Lung (tissue), 12 donors: ENCODE results near the gene ZNF302. TPM values are rescaled to one million over a fixed set of nuclear protein-coding genes. Genes with fewer than 3 reads are reported as not detected.
A peak's percentile ranks its signal among the peaks of the same experiment; 100 is the strongest.
"Not testable (repeated sequence)": the region's sequence is repeated elsewhere in the genome, so short reads cannot be mapped to it uniquely, and the experiment has no call there.

Experiments used
- ATAC-seq: fragments of 200-7000 bp; cut with Tn5 transposase; one replicate; pipeline ENCODE4 v1.9.1; 2020; ENCODE audit warnings: moderate number of reproducible peaks; ENCODE audit not compliant: insufficient read depth, low FRiP score
- DNase-seq, 3 donors: peaks; one replicate each; pipeline ENCODE4 v3.0.0-alpha.2; 2013 to 2017
- H3K27ac ChIP-seq, 2 donors: one replicate each; pipeline ENCODE4 v1.5.1; 2013; ENCODE audit warnings: mild to moderate bottlenecking in 2 of 2, moderate library complexity in 2 of 2, control low read depth in 1 of 2, inconsistent platforms in 1 of 2, low read depth in 1 of 2, low read length in 1 of 2
- H3K27me3 ChIP-seq, 3 donors: one replicate each; pipeline ENCODE4 v1.5.1; 2013; ENCODE audit warnings: low read length in 2 of 3; ENCODE audit not compliant: control insufficient read depth in 3 of 3, insufficient read depth in 3 of 3
- H3K36me3 ChIP-seq, 4 donors: one replicate each; pipeline ENCODE4 v1.5.1; 2013; ENCODE audit warnings: low read length in 4 of 4, mild to moderate bottlenecking in 1 of 4, moderate library complexity in 1 of 4; ENCODE audit not compliant: control insufficient read depth in 4 of 4, insufficient read depth in 4 of 4
- H3K4me1 ChIP-seq, 5 donors: one replicate each; pipeline ENCODE4 v1.5.1; 2013; ENCODE audit warnings: low read length in 5 of 5, mild to moderate bottlenecking in 2 of 5, moderate library complexity in 1 of 5; ENCODE audit not compliant: control insufficient read depth in 5 of 5, insufficient read depth in 5 of 5
- H3K4me3 ChIP-seq: one replicate; pipeline ENCODE4 v1.5.1; 2013; ENCODE audit warnings: mild to moderate bottlenecking, control low read depth, moderate library complexity
- H3K9ac ChIP-seq, 2 donors: one replicate each; pipeline ENCODE4 v1.5.1; 2013; ENCODE audit warnings: low read length in 2 of 2, control low read depth in 1 of 2; ENCODE audit not compliant: insufficient read depth in 1 of 2
- H3K9me3 ChIP-seq, 4 donors: one replicate each; pipeline ENCODE4 v1.5.1; 2013; ENCODE audit warnings: low read length in 3 of 4, mild to moderate bottlenecking in 1 of 4, moderate library complexity in 1 of 4; ENCODE audit not compliant: control insufficient read depth in 4 of 4, insufficient read depth in 3 of 4
- WGBS, 2 donors: extraction: QIAGEN DNeasy Blood & Tissue Kit; methylation state at CpG; one replicate each; pipeline ENCODE4 v1.1.7; 2013; 5-methylcytosine and 5-hydroxymethylcytosine counted together
- polyA plus RNA-seq, 2 donors: library from polyadenylated mRNA; stranded (reverse); fragments of 200-250 nt; gene quantifications; one replicate each; pipeline ENCODE4 v1.2.1, GENCODE V29; 2013
- total RNA-seq, 2 donors: library from RNA; depleted of rRNA in 1 of 2; stranded (reverse); fragments of >200 nt in 1 of 2; gene quantifications; one replicate each; pipeline ENCODE4 v1.2.1, GENCODE V29; 2014 to 2021
- TF ChIP-seq, protein P1 (sequence below): IDR thresholded peaks from 2 replicates; pipeline ENCODE4 v1.5.1; 2012; ENCODE audit warnings: mild to moderate bottlenecking; ENCODE audit errors: control extremely low read depth, extremely low read depth
- donor health status: control.
- donor health status: control.
- donor health status: Bipolar disorder and iron deficiency.
- donor health status: healthy.
- donor health status: DM: yes; HTN: yes; CAD: no.

ZNF302 gene
- total and polyA plus RNA-seq, 4 donors, result 10.5 to 50.4 (median 21.9) TPM

DNA sequence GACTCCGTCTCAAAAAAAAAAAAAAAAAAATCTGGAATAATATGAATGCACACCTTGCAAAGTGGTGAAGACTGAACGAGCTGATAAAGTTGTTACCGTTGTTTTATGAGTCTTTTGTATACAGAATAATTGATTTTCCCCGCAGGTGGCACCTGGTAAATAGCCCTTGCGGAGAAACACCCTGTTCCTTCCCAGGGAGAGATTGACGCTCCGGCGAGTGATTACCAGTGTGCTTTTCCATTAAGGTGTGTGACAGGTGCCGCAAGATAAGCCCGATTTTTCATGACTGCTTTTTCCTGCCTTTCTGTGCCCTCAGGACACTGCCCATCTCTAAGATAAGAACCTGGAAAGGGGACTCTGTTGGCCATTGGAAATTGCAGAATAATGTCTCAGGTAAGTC is 943 bp downstream of the ZNF302 start:
- no peak for ATAC-seq
- 54 to 55% methylated on average over 10 of the region's 10 CpGs for WGBS, 2 donors
- no peak overlapping the region for H3K4me3 ChIP-seq
- H3K27ac ChIP-seq, result peak overlapping the region in 1 of 2 donors; percentile 98
- H3K9ac ChIP-seq, result peak overlapping the region; percentile 93 to 98
- H3K36me3 ChIP-seq, result peaks cover 12 to 47% (median 29%) of the 10 kb centered on the region in 4 donors
- peaks cover 0 to 14% (median 13%) of the 10 kb centered on the region in 4 donors for H3K9me3 ChIP-seq
- H3K4me1 ChIP-seq, result peaks cover 0 to 15% (median 7%) of the 10 kb centered on the region in 5 donors
- no peaks in the 10 kb centered on the region for H3K27me3 ChIP-seq
- TF ChIP-seq, protein P1, sequence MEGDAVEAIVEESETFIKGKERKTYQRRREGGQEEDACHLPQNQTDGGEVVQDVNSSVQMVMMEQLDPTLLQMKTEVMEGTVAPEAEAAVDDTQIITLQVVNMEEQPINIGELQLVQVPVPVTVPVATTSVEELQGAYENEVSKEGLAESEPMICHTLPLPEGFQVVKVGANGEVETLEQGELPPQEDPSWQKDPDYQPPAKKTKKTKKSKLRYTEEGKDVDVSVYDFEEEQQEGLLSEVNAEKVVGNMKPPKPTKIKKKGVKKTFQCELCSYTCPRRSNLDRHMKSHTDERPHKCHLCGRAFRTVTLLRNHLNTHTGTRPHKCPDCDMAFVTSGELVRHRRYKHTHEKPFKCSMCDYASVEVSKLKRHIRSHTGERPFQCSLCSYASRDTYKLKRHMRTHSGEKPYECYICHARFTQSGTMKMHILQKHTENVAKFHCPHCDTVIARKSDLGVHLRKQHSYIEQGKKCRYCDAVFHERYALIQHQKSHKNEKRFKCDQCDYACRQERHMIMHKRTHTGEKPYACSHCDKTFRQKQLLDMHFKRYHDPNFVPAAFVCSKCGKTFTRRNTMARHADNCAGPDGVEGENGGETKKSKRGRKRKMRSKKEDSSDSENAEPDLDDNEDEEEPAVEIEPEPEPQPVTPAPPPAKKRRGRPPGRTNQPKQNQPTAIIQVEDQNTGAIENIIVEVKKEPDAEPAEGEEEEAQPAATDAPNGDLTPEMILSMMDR, result no peak
- no peak for DNase-seq

DNA sequence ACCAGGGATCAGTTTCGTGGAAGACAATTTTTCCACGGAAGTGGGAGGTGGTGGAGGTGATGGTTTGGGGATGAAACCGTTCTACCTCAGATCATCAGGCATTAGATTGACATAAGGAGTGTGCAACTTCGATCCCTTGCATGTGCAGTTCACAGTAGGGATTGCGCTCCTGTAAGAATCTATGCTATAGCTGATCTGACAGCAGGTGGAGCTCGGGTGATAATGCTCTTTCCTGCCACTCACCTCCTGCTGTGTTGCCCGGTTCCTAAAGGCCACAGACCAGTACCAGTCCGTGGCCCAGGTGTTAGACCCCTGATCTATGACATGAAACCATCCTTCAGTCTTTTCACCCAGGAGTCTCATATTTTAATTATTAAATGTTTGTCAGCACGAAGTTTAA is 4.0 kb downstream of the ZNF302 start:
- Histone ChIP-seq H3K9me3 (peaks cover 5 to 24% (median 18%) of the 10 kb centered on the region in 4 donors), H3K27ac (no peak overlapping the region), H3K36me3 (peaks cover 17 to 68% (median 36%) of the 10 kb centered on the region in 4 donors), H3K4me1 (peaks cover 0 to 14% (median 7%) of the 10 kb centered on the region in 5 donors), H3K27me3 (no peaks in the 10 kb centered on the region), H3K4me3 (no peak overlapping the region), H3K9ac (no peak overlapping the region)
- 98 to 99% methylated on average over 9 of the region's 9 CpGs for WGBS, 2 donors
- no peak for ATAC-seq
- TF ChIP-seq, protein P1, result no peak
- no peak for DNase-seq

DNA sequence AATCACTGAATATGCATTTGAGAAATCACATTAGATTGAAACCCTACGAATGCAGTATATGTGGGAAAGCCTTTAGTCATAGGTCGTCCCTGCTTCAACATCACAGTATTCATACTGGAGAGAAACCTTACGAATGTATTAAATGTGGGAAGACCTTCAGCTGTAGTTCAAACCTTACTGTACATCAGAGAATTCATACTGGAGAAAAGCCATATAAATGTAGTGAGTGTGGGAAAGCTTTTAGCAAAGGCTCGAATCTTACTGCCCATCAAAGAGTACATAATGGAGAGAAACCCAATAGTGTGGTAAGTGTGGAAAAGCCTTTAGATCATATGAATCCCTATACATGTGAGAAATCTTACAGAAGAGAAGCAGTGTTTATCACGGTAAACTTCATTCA is 7.8 kb downstream of the ZNF302 start:
- not testable (repeated sequence) for H3K4me3 ChIP-seq

DNA sequence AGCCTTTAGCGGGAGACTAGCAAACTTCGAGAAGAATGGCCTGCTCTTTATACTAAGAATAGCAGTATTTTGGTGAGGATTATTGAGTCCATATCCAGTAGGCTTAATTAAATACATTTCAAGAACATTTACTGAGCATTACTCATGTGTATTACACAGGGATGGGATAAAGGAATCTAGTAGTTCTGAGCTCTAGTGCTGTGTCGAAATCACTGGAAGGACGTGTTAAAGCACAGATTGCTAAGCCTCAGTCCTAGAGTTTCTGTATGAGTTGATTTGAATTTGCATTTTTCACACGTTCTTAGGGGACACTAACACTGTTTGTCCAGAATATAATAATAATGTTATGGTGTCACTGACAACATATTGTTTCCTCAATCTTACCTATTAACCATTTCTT is 9.0 kb downstream of the ZNF302 start:
- H3K4me3 ChIP-seq, result no peak overlapping the region
- 85 to 88% methylated on average over 5 of the region's 5 CpGs for WGBS, 2 donors

More for the DNA sequence above, 7.8 kb downstream of the ZNF302 start:
- H3K27me3 ChIP-seq, DNase-seq, ATAC-seq, H3K9ac ChIP-seq, H3K27ac ChIP-seq, H3K4me1 ChIP-seq: not testable (repeated sequence)
- peaks cover 10 to 52% (median 27%) of the 10 kb centered on the region in 4 donors for H3K36me3 ChIP-seq
- peaks cover 10 to 23% (median 15%) of the 10 kb centered on the region in 4 donors for H3K9me3 ChIP-seq
- 86 to 99% methylated on average over 5 of the region's 5 CpGs for WGBS, 2 donors

More for the DNA sequence above, 9.0 kb downstream of the ZNF302 start:
- no peak overlapping the region for H3K27ac ChIP-seq
- DNase-seq (no peak), ATAC-seq (no peak)
- H3K9me3 ChIP-seq, result peaks cover 8 to 25% (median 14%) of the 10 kb centered on the region in 4 donors
- H3K27me3 ChIP-seq, result no peaks in the 10 kb centered on the region
- TF ChIP-seq, protein P1, result no peak
- H3K9ac ChIP-seq, result no peak overlapping the region
- H3K36me3 ChIP-seq, result peaks cover 8 to 41% (median 21%) of the 10 kb centered on the region in 4 donors
- no peaks in the 10 kb centered on the region for H3K4me1 ChIP-seq
